Stimulated activated CD4-positive, alpha-beta T cell treated with anti-CD3 and anti-CD28 coated beads, TNF-alpha, amount 100 ng/mL, for 24 hours (primary cell): Measurements from ENCODE around the gene MED27.

Experiments
- DNase-seq, 3 experiments: peaks; one replicate each; pipeline ENCODE4 v3.0.0-alpha.2; 2020; ENCODE audit warnings: low read depth in 3 of 3

Gene MED27

DNA sequence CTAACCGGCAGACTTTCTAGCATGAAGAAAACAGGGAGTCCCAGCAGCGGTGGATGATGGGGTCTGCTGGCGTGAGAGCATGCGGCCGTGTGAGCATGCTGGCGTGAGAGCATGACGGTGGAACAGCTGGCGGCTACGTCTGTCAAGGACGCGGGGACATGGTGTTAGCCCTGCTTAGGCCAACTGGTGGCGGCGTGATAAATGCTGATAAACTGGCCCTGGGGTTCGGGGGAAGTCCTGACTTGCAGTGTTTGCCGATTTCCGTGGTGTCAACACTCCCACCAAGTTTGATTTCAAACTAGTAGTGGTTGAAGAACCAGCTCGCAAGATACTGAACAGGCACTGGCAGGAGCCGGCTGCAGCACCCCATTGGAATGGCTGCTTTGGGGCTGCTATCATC is 217.4 kb downstream of the MED27 start:
- no peak for DNase-seq

DNA sequence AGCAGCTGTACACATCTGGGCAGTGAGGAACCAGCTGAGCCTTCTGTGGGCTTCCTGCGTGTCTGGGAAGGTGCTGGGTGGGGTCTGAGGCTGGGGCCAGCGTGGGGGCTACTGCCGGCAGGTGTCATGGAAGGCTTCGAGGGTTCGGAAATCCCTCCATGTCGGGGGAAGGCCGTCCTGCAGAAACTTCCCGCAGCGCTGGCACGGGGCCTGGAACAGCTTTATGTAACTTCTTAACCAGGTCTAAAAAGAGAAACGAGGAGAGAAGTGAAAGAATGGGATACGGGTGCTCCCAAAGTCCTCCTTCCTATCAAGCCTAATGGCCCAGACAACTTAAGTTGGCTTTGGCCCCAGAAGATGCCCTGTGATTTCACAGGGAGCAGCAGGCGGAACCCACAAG is 219.2 kb downstream of the MED27 start:
- DNase-seq: no peak

- DNase-seq: no peak
Observed at GRCh38 chr9:131858147-131858546, 221.5 kb downstream of the MED27 start.

GRCh38 chr9:131856105-131856504 is 223.6 kb downstream of the MED27 start:
- DNase-seq: no peak

- no peak for DNase-seq
Observed at GRCh38 chr9:131854896-131855613, 224.6 kb downstream of the MED27 start.

GRCh38 chr9:131854334-131854733 is 225.3 kb downstream of the MED27 start:
- no peak for DNase-seq

- no peak for DNase-seq
Observed at GRCh38 chr9:131853434-131853833, 226.2 kb downstream of the MED27 start.

DNA sequence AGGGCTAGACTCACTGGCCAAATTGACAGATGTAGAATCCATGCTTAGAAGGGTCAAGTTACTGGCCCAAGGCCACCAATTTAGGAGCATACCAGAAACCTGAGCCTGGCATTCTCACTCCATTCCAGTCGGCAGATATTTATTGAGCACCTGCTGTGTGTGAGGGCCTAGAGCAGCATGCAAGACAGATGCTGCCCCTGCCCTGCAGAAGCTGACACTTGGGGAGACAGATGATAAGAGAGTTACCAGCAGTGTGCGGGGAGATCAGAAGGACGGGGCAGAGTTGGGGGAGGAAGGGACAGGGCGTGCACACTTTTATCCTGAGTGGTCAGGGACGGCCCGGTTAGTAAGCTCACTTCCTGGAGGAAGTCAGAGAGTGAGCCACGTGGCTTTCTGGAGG is 228.3 kb downstream of the MED27 start:
- no peak for DNase-seq

DNA sequence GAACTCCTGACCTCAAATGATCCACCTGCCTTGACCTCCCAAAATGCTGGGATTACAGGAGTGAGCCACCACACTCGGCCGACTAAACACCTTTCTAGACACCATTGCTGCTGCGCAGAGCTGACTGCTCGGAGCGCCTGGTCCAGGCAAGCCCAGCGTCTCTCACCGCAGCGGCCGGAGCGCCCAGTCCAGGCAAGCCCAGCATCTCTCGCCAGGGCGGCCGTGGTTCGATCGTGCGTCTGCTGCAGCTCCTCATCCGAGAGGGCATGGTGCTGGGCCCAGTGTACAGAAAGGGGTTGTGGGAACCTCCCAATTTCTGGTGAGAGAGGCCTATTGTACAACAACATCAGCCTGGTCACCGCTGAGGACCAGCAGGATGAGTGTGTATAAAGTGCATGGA is 230.3 kb downstream of the MED27 start:
- DNase-seq: no peak

GRCh38 chr9:131848570-131849160 is 231.0 kb downstream of the MED27 start:
- no peak for DNase-seq

DNA sequence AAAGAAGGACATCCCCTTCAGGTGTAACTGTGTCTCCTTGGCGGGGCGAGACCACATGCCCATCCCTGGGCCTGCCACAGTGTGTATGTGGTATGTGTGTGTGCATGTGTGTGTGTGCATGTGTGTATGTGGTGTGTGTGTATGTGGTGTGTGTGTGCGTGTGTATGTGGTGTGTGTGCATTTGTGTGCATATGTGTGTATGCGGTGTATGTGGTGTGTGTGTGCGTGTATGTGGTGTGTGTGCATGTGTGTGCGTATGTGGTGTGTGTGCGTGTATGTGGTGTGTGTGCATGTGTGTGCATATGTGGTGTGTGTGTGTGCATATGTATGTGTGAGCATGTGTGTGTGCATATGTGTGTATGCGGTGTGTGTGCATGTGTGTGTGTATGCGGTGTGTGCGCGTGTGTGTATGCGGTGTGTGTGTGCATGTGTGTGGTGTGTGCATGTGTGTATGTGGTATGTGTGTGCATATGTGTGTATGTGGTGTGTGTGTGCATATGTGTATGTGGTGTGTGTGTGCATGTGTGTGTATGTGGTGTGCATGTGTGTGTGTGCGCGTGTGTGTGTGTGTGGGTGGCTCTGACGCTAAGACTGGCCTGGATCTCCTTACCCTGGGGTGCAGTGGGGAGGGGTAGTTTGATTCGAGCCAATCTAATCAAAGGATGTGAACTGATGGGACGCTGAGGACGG is 231.9 kb downstream of the MED27 start:
- DNase-seq: no peak

- DNase-seq: peak in 1 of 3 experiments; percentile 9
Observed at GRCh38 chr9:131845305-131846298, 234.1 kb downstream of the MED27 start.

DNA sequence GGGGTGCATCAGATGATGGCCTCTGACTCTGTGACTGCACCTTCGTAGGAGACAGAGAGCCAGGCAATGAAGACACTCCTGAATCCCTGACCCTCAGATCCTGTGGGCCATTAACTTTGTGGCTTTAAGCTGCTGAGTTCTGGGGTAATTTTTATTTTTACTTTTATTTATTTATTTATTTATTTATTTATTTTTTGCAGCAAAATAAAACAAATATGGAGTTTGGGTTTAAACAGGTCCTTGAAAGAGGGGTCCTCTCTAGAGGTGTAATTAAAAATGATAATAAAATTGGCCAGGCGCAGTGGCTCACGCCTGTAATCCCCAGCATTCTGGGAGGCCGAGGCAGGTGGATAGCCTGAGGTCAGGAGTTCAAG is 234.9 kb downstream of the MED27 start:
- no peak for DNase-seq

DNA sequence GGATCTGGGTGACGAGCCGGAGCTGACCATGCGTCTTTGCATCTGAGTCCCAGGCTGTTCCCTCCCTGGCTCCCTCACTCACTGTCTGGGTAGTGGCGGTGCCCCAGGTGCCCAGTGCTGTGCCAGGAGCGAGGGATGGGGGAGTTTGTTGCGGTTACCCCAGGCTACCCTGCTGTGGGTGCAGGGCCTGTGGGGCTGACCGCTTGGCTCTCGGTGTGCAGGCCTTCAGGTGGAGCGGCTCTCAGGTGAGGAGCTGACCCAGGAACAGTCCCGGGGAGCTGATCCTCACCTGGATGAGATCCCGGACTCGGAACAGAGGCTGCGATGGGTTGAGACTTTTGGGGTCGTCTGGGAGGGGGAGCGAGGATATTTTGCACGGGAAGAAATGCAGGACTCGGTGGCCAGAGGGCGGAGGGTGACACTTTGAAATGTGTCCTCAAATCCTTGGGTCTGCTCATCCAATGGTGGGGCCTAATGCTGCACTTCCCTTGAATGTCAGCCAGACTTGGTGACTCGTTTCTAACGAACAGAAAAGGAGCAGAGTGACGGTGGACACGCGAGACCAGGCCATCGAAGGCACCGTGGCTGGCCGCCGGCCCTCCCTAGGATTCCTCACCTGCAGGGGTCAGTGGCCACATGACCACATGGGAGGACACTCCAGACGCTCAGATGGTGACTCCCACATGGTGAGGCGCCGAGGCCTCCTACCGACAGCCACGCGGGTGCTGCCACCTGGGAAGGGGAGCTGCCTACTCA is 235.5 kb downstream of the MED27 start:
- DNase-seq: no peak

GRCh38 chr9:131841765-131842318 is 237.8 kb downstream of the MED27 start:
- no peak for DNase-seq

GRCh38 chr9:131840751-131841702 is 238.6 kb downstream of the MED27 start:
- DNase-seq: no peak

GRCh38 chr9:131840220-131840619 is 239.4 kb downstream of the MED27 start:
- DNase-seq: no peak

- DNase-seq: peak in 2 of 3 experiments; percentile 12 to 57
Observed at GRCh38 chr9:131839281-131840084, 240.2 kb downstream of the MED27 start.
